GM18502 (cell line): ENCODE data around the gene HTR7.
"Not testable (repeated sequence)": the region's sequence is repeated elsewhere in the genome, so short reads cannot be mapped to it uniquely, and the experiment has no call there.

Experiments
- ATAC-seq: cut with Tn5 transposase; IDR thresholded peaks from one replicate; pipeline ENCODE4 v1.9.1; 2021; ENCODE audit warnings: mild to moderate bottlenecking; ENCODE audit not compliant: unreplicated experiment, poor library complexity

HTR7 gene

DNA sequence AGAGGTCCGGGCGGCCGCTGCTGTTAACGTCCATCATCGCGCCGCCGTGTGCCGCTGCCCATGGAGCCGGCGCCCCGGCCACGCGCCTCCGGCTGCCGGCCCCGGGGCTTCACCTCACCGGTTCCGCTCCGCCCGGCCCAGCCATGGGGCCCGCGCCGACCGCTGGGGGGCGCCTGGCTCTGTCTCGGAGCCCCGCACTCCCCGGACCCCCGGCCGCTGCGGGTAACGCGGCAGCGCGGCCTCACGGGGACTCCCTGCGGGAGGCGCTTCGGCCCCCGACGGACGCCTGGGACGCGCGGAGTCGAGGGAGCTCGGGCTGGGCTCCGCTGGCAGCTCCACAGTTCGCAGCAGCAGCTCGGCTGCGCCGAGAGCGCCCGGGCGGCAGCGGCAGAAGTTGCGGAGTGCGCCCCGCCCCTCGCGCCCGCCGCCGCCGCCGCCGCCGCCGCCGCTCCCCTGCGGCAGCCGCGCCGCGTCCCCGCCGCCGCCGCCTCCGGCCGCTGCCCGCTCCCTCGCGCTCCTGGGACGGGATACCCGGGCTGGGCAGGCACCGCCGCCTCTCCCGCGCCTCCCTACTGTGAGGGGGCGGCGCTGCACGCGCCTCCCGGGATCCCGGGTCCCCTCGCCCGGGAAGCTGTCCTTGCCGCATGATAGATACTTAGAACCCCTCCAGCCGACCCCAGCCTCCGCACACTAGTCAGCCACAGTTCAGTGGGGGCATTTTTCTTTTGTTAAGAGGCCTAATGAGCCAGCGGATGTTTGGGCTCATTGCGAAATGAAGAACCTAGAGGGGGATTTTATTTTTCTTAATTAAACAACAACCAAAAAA lies at the start of gene HTR7:
TSS of gene HTR7 (minus strand) at position 405 of the 826 bp plus-strand sequence. CDS start at position 37, 368 bp downstream.
- ATAC-seq: peak; percentile 72

GRCh38 chr10:90906596-90906995 lies 48.8 kb upstream of the HTR7 start:
- no peak for ATAC-seq

GRCh38 chr10:90905925-90906324 lies 48.1 kb upstream of the HTR7 start:
- peak; percentile 56 for ATAC-seq

- ATAC-seq: not testable (repeated sequence)
Measured at GRCh38 chr10:90896916-90897315, 39.1 kb upstream of the HTR7 start.

DNA sequence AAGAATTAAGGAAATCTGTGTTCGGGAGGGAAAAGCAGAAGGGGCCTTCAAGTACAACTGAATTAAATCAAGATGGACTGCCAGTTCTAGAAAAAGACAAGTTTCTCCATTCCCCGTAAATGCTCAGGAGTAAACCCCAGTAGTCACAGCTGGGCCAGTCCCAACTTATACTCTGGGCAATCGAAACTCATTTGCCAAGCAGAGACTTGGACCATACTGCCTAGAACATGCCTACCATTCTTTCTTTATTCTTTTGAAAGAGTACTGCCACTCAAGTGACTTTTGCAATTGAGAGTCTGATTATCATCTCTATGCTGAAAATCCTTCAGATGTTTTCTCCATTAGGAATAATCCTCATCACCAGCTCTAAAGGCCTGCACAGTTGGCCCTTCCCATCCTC lies 35.4 kb upstream of the HTR7 start:
- ATAC-seq: no peak

- no peak for ATAC-seq
Measured at GRCh38 chr10:90890347-90890746, 32.5 kb upstream of the HTR7 start.

- no peak for ATAC-seq
Measured at GRCh38 chr10:90889636-90890035, 31.8 kb upstream of the HTR7 start.

DNA sequence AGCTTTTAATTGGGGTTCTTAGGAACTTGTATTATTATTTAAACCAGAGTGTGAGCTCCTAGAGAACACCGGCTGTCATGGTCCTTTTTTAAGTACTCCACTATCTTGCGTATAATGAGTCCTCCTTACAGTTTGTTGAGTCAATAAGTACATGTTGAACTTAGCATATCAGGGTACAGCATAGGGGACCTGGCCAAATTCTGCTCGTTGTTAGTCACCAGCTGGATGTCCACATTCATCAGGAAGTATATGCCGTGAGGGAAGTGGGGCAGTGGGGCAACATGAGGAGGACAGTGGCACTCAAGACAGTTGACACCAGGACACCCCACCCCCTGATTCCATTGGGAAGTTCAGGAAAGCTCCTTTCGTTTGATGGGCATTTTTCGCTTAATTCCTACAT lies 30.5 kb upstream of the HTR7 start:
- no peak for ATAC-seq

DNA sequence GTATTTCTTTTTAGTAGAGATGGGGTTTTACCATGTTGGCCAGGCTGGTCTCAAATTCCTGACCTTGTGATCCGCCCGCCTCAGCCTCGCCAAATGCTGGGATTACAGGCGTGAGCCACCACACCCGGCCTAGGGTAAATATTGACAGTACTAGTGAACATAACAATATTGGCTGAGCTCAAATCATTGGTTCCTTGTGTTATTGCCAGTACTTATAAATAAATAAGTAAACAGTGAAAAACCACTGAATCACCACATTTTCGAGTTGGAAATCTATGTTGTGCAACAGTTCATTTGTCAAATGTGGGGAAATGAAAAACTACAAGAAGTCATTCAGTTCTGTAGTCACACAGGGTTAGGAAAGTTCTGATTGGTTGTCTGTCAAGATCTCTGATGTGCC lies 29.7 kb upstream of the HTR7 start:
- no peak for ATAC-seq

DNA sequence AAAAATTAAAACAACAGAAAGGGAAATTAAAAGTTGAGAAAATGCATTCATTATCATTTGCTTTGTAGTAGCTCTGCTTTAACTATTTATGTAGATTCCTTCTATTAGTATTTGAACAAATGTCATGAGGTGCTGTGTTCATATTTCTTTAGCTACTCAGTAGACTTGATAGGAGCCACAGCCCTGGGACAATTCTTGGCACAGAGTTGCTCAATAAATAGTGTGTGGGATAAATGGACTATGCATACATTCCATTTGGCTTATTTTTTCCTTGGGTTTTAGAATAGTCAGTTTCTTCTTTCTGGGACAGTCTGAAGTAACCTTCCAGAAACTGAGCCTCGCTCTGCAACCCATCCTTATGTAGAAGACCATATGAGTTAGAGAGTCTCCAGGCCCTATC lies 27.3 kb upstream of the HTR7 start:
- no peak for ATAC-seq

GRCh38 chr10:90884431-90884830 lies 26.6 kb upstream of the HTR7 start:
- ATAC-seq: no peak

GRCh38 chr10:90880059-90880719 lies 22.4 kb upstream of the HTR7 start:
- not testable (repeated sequence) for ATAC-seq

DNA sequence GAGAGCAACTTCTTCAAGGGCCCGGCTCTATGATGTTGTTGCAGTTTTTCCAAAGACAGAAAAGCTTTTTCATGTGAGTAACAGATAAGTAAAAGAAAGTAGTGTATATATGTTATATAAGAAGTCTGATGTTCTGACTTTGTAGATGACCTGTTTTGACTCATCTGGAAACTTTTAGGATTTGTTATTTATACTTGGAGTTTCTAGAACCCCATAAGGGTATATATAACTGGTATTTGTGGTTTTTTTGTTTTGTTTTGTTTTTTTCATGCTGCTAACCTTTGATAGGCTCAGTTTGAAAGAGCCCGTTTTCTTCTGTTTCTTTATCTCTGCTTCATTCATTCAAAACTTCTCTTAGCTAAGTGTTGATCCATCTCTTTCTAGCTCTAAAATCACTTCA lies 21.2 kb upstream of the HTR7 start:
- no peak for ATAC-seq

DNA sequence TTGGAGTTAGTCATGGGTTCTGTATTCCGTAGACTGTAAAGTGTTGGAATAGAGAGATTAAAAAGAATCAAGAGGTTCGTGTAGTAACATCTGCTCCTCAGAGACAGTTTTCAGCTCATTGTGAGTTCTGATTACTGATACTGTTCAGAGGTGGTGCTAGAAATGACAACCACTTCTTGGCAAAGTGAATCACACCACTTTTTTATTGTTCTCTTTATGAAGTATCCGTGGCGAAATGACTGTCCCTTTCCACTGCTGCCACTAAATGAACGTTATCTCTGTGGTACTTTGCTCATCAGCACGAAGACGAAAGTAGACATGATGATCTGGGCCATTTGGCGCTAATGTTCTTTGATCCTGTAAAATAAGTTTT lies 14.8 kb upstream of the HTR7 start:
- no peak for ATAC-seq

- ATAC-seq: peak; percentile 99
Measured at GRCh38 chr10:90871766-90872647, 14.2 kb upstream of the HTR7 start, which contains the start of gene RPP30. Gene RPP30, plus strand, starts transcription at chr10:90871974. Its CDS starts 13 bp downstream, at chr10:90871987.

- ATAC-seq: peak; percentile 50
Measured at GRCh38 chr10:90871279-90871765, 13.5 kb upstream of the HTR7 start.

- no peak for ATAC-seq
Measured at GRCh38 chr10:90866050-90866598, 8.3 kb upstream of the HTR7 start.

GRCh38 chr10:90865401-90865800 lies 7.6 kb upstream of the HTR7 start:
- ATAC-seq: no peak

DNA sequence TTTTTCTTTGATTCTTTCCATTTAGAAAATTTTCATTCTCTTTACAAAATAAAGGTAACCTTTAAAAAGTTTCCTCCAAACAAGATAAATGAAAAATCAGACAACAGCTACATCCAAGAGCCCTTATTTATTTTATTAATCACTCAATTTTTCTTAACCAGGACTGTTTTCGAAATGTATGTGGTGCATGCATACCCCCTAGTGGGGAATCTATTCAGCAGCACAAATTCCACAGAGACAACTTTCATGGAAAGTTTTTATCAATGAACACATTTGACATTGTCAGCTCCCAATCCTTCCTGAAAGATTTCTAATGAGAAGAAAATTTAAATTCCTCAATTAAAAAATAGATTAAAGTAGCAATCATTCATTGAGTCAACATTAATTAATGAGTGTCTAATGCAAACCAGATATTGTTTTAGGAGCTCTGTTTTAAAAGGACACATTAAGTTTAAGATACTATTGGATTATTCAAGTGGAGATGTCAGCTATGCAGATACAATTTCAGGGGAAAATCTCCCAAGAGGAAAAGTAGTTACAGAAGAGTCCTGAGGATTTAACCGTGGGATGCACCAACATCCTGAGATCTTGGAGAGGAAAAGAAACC lies 5.2 kb upstream of the HTR7 start:
- no peak for ATAC-seq

DNA sequence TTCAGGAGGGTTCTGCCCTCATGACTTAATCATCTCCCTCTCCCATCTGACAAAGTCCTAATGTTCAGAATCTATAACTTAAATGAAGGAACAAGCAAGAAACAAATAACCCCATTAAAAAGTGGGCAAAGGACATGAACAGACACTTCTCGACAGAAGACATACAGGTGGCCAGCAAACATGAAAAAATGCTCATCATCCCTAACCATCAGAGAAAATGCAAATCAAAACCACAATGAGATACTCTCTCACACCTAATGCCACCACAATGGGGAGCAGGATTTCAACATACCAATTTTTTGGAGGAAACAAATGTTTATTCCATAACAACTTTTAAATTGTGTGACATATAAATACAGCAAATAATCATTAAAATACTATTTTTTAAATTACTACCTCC lies 3.0 kb upstream of the HTR7 start:
- no peak for ATAC-seq
